ENCODE measurements around the gene SUPT6H.

Gene SUPT6H

DNA sequence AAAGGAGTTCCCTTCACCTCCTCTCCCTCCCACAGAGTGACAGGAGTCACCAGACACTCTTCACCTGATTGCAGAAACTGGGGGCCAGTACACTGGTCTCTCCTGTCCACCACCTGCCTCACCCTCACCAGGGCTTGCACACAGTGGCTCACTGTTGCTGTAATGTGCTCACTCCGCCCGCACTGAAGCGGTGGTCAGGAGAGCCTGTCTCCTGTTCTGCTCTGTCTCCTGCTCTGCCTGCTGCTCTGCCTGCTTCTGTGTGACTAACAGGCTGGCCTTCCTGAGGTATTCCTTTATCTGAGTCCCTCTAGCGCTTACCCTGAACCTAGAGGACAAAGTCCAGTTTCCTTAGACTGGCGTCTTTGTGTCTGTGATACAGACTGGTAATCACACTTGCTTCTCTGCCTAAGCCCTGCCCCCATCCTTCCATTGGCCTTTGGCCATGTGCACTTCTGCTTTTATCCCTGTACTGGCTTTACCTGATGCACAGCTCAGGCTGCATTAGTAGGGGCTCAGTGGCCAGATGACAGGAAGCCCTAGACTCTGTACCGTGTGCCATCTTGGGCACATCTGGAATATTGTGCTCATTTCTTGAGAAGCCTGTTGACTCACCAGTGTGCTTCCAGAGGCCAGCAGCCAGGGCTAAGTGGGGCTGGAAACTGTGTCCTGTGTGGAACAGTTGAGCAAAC, 36.4 kb downstream of the SUPT6H start:
- in situ Hi-C loops (cut with HindIII; ENCODE audit: low sequenced_read_pairs), result no loop called here
- no peak for DNase-seq (ENCODE audit: low read depth, low spot score)
- H3K4me3 ChIP-seq (ENCODE audit: low read depth, low read length), result no peak overlapping the region
- no peak for TF ChIP-seq CTCF (IDR thresholded peaks at IDR 0.05; ENCODE audit: low read depth, low read length)

GRCh38 chr17:28700278-28700677, 38.3 kb downstream of the SUPT6H start:
- no peak for DNase-seq (ENCODE audit: low read depth, low spot score)
- in situ Hi-C loops (cut with HindIII; ENCODE audit: low sequenced_read_pairs), result no loop called here
- no peak for TF ChIP-seq CTCF (IDR thresholded peaks at IDR 0.05; ENCODE audit: low read depth, low read length)
- no peak overlapping the region for H3K4me3 ChIP-seq (ENCODE audit: low read depth, low read length)

GRCh38 chr17:28700830-28701492, 39.0 kb downstream of the SUPT6H start:
- H3K4me3 ChIP-seq (ENCODE audit: low read depth, low read length), result no peak overlapping the region
- no peak for DNase-seq (ENCODE audit: low read depth, low spot score)
- in situ Hi-C loops (cut with HindIII; ENCODE audit: low sequenced_read_pairs), result no loop called here
- no peak for TF ChIP-seq CTCF (IDR thresholded peaks at IDR 0.05; ENCODE audit: low read depth, low read length)

DNA sequence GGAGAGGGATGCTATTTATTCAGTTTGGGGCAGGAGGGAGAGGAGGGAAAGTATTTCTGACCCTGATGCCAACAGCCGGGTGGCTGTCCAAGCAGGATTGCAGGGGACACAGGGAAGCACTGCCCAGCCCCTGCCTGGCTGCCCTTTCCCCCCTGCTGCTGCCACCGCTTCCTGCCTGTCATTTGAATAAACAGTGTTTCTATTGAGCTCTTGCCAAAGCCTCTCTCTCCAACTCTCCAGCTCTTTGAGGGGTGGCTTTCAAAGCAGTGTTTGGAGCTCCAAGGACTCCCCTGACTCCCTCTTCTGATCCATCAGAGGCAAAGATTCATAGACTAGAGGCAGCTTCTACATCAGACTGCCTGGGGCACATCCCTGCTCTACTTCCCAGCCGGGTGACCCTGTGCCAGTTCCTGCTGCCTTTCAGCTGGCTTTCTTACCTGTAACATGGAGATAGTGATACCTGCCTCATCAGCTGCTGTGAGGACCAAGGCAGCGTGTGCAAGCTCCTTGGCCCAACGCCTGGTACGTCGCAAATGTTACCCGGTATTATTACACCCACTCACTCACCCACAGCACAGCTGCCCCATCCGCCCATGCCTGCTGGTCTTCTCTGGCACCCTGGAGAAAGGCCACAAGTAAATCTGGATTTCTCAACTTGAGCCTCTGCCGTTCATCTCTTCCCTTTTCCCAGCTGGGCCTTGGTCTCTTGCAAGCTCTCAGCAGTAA, 40.2 kb downstream of the SUPT6H start:
- H3K4me3 ChIP-seq (ENCODE audit: low read depth, low read length), result no peak overlapping the region
- DNase-seq (ENCODE audit: low read depth, low spot score), result no peak
- in situ Hi-C loops (cut with HindIII; ENCODE audit: low sequenced_read_pairs), result no loop called here
- TF ChIP-seq CTCF (IDR thresholded peaks at IDR 0.05; ENCODE audit: low read depth, low read length), result no peak

- in situ Hi-C loops (cut with HindIII; ENCODE audit: low sequenced_read_pairs), result no loop called here
- DNase-seq (ENCODE audit: low read depth, low spot score), result no peak
- no peak for TF ChIP-seq CTCF (IDR thresholded peaks at IDR 0.05; ENCODE audit: low read depth, low read length)
- no peak overlapping the region for H3K4me3 ChIP-seq (ENCODE audit: low read depth, low read length)
These were observed 40.7 kb downstream of the SUPT6H start for GRCh38 chr17:28702752-28703150.

DNA sequence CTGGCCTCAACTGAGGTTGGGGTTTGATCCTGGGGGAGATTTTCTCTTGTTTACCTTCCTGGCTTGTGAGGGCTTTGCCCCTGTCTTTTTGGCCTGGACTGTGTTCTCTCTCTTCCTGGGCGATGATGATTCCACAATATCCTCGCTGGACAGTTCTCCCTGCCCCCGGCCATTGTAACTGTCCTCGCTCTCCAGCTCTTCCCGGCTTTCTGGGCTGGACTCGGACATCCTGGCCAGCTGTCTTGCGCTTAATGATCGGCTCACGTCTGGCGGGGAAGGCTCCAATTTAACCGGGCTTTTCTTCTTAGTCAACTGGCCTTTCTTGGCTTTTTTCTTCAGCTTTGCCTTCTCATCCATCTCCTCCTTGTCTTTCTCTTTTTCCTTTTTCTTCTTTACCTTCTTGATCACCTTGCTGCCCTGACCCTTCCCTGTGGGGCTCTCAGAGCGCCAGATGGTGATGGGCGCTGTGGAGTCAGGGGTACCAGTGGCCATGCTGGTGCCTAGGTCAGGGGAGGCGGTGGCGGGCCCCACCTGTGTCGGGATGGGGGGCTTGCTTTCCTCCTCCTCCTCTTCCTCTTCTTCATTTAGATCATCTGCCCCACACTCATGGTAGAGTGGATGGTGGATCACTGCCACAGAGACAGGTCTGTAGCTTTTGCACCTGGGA, 41.7 kb downstream of the SUPT6H start:
- in situ Hi-C loops (cut with HindIII; ENCODE audit: low sequenced_read_pairs), result no loop called here
- TF ChIP-seq CTCF (IDR thresholded peaks at IDR 0.05; ENCODE audit: low read depth, low read length), result no peak
- DNase-seq (ENCODE audit: low read depth, low spot score), result no peak
- no peak overlapping the region for H3K4me3 ChIP-seq (ENCODE audit: low read depth, low read length)

Measured in astrocyte of the spinal cord (primary cell).